ENCODE results near the gene OR10K1. TPM values are rescaled to one million over a fixed set of nuclear protein-coding genes. Genes with fewer than 3 reads are reported as not detected.

The OR10K1 gene
- total RNA-seq, 3 donors from 2014 or later, result not detected

DNA sequence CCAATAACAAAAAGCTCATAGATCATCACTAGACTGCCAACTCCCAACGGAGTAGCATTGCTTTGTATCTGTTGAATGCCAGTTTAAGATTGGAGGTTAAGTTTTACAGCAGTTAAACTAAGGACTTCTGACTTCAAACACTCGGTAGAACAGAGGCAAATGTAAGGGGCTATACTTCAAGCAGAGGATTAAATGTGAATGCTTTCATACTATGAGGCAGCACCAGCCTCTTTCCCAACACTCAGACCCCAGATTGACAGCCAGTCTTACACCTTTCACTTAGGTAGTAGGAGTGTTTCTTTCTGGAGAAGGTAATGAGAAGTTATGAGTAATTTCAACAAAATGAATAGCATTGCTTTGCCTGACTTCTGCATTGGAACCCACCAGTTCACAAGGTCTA, 33.2 kb downstream of the OR10K1 start:
- no peak for DNase-seq (ENCODE audit: low spot score in 2 of 2)
- TF ChIP-seq POLR2A (IDR thresholded peaks at IDR 0.05) (no peak), POLR2AphosphoS5 (IDR thresholded peaks at IDR 0.05) (no peak)
- TF ChIP-seq, protein P1, sequence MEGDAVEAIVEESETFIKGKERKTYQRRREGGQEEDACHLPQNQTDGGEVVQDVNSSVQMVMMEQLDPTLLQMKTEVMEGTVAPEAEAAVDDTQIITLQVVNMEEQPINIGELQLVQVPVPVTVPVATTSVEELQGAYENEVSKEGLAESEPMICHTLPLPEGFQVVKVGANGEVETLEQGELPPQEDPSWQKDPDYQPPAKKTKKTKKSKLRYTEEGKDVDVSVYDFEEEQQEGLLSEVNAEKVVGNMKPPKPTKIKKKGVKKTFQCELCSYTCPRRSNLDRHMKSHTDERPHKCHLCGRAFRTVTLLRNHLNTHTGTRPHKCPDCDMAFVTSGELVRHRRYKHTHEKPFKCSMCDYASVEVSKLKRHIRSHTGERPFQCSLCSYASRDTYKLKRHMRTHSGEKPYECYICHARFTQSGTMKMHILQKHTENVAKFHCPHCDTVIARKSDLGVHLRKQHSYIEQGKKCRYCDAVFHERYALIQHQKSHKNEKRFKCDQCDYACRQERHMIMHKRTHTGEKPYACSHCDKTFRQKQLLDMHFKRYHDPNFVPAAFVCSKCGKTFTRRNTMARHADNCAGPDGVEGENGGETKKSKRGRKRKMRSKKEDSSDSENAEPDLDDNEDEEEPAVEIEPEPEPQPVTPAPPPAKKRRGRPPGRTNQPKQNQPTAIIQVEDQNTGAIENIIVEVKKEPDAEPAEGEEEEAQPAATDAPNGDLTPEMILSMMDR (IDR thresholded peaks at IDR 0.05), result no peak
- Histone ChIP-seq H3K4me1 (no peaks in the 10 kb centered on the region), H3K27ac (no peak overlapping the region), H3K4me3 (no peak overlapping the region), H3K36me3 (no peaks in the 10 kb centered on the region), H3K27me3 (no peaks in the 10 kb centered on the region), H3K9me3 (no peaks in the 10 kb centered on the region)
- intact Hi-C loops (cut with DNase I; ENCODE audit: low total_unique reads), result loop anchor here (5.0 kb wide), 1 partner anchor 792 kb away; the partner anchor contains the start of gene FCRL3

DNA sequence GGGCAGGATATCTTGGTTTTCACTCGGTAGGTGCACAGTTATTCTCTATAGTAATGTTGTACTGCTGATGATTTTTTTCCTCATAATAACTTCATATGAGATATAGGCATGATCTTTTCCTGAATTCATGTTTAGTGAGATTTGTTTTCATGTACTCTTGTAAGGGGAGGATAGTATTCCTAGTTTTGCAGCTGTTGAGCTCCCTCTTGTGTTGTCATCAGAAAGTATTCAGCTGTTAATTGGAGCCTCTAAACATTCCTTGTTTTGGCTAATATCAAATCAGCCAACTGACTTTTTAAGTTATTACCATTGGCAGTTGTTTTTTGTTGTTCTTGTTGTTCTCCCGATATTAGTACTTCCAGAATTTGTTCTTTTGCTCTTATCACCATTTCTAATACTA, 34.7 kb downstream of the OR10K1 start:
- Histone ChIP-seq H3K27me3 (no peaks in the 10 kb centered on the region), H3K4me1 (no peaks in the 10 kb centered on the region), H3K27ac (no peak overlapping the region), H3K9me3 (peaks cover 0 to under 1% of the 10 kb centered on the region in 2 donors), H3K4me3 (no peak overlapping the region), H3K36me3 (no peaks in the 10 kb centered on the region)
- intact Hi-C loops (cut with DNase I; ENCODE audit: low total_unique reads), result no loop called here
- no peak for DNase-seq (ENCODE audit: low spot score in 2 of 2)
- no peak for TF ChIP-seq POLR2A (IDR thresholded peaks at IDR 0.05)
- TF ChIP-seq, protein P1 (IDR thresholded peaks at IDR 0.05), result no peak
- no peak for TF ChIP-seq POLR2AphosphoS5 (IDR thresholded peaks at IDR 0.05)

DNA sequence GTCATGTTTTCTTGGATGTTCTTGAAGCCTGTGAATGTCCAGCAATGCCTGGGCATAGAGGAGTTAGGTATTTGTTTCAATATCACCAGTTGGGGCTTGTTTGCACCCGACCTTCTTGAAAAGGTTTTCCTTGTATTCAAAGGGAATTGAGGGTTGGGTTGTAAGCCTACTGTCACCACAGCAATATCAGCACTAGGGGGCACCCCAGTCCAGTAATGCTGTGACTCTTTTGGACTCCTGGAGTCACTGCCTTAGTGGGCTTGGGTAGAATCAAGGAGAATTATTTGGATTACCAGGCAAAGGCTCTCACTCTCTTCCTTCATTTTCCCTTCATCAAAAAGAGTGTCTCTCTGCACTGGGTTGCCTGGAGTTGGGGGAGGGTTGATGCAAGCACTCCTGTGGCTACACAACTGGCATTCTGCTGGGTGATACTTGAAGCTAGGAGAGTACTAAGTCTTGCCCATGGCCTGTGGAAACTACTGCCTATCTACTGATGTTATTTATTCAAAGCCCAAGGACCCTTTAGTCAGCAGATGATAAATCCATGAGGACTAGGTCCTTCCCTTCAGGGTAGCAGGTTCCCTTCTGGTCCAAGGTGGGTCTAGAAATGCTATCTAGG, 44.8 kb downstream of the OR10K1 start:
- Histone ChIP-seq H3K4me1 (no peaks in the 10 kb centered on the region), H3K27ac (no peak overlapping the region), H3K4me3 (no peak overlapping the region), H3K36me3 (no peaks in the 10 kb centered on the region), H3K9me3 (peaks cover 0 to 20% of the 10 kb centered on the region in 2 donors), H3K27me3 (no peaks in the 10 kb centered on the region)
- DNase-seq (ENCODE audit: low spot score in 2 of 2), result no peak
- TF ChIP-seq, protein P1 (IDR thresholded peaks at IDR 0.05), result no peak
- TF ChIP-seq POLR2A (IDR thresholded peaks at IDR 0.05), result no peak
- TF ChIP-seq POLR2AphosphoS5 (IDR thresholded peaks at IDR 0.05), result no peak
- intact Hi-C loops (cut with DNase I; ENCODE audit: low total_unique reads), result no loop called here

DNA sequence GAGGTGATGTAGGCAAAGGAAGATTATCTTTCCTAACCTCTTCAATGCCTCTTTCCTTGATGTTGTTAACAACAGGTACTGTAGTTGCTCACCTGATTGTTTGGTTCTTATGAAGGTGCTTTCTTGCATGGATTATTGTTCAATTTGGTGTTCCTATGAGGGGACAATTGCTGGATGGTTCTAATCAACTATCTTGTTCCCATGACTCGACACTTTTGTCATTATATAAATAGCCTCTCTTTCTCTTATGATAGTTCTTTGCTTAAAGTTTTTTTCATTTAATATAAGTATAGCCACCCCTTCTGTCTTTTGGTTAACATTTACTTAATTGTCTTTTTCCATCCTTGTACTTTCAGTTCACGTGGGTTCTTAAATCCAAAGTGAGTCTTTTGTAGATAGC, 45.9 kb downstream of the OR10K1 start:
- intact Hi-C loops (cut with DNase I; ENCODE audit: low total_unique reads), result no loop called here

More for the DNA sequence above, 45.9 kb downstream of the OR10K1 start:
- no peaks in the 10 kb centered on the region for H3K36me3 ChIP-seq
- H3K4me3 ChIP-seq, result no peak overlapping the region
- no peaks in the 10 kb centered on the region for H3K4me1 ChIP-seq
- DNase-seq (ENCODE audit: low spot score in 2 of 2), result no peak
- no peaks in the 10 kb centered on the region for H3K27me3 ChIP-seq
- no peak overlapping the region for H3K27ac ChIP-seq
- peaks cover 0 to 13% of the 10 kb centered on the region in 2 donors for H3K9me3 ChIP-seq
- no peak for TF ChIP-seq POLR2A (IDR thresholded peaks at IDR 0.05)
- TF ChIP-seq, protein P1 (IDR thresholded peaks at IDR 0.05), result no peak
- TF ChIP-seq POLR2AphosphoS5 (IDR thresholded peaks at IDR 0.05), result no peak

Data from breast epithelium (tissue), 4 donors.